Chondrocyte (in vitro differentiated cells): ENCODE measurements around the gene PTK6. TPM values are rescaled to one million over a fixed set of nuclear protein-coding genes. Genes with fewer than 3 reads are reported as not detected.

ENCODE experiments used
- DNase-seq: peaks from one replicate; pipeline ENCODE4 v3.0.0; 2021; ENCODE audit warnings: mixed read lengths, low spot score
- H3K27ac Mint-ChIP-seq: one replicate; pipeline ENCODE4 v1.8.0; 2021; ENCODE audit warnings: mild to moderate bottlenecking, moderate library complexity, mixed read lengths; ENCODE audit not compliant: unreplicated experiment
- H3K27me3 Mint-ChIP-seq: 2 replicates; pipeline ENCODE4 v1.8.0; 2021; ENCODE audit warnings: low read depth, mixed read lengths
- H3K36me3 Mint-ChIP-seq: 2 replicates; pipeline ENCODE4 v1.8.0; 2021; ENCODE audit warnings: low read depth, mixed read lengths
- H3K4me1 Mint-ChIP-seq: 2 replicates; pipeline ENCODE4 v1.8.0; 2021; ENCODE audit warnings: low read depth, mild to moderate bottlenecking, mixed read lengths
- H3K4me3 Mint-ChIP-seq: one replicate; pipeline ENCODE4 v1.8.0; 2021; ENCODE audit warnings: mild to moderate bottlenecking, moderate library complexity, mixed read lengths; ENCODE audit not compliant: unreplicated experiment
- H3K9me3 Mint-ChIP-seq: 2 replicates; pipeline ENCODE4 v1.8.0; 2021; ENCODE audit warnings: low read depth, mixed read lengths
- CTCF ChIP-seq: fragments of 200-600 bp; sonication (generic); IDR thresholded peaks from 2 replicates; pipeline ENCODE4 v1.5.0; 2021; ENCODE audit warnings: antibody characterized with exemption, mild to moderate bottlenecking, moderate library complexity
- total RNA-seq: library from RNA; stranded (reverse); gene quantifications from 3 replicates; pipeline ENCODE4 v1.2.1, GENCODE V29; 2021

The PTK6 gene
- total RNA-seq, 1 donor from 2014 or later: not detected

- no peak overlapping the region for H3K27ac Mint-ChIP-seq
- H3K36me3 Mint-ChIP-seq: no peaks in the 10 kb centered on the region
- TF ChIP-seq CTCF: no peak
- H3K4me3 Mint-ChIP-seq: no peak overlapping the region
- no peak for DNase-seq
- H3K9me3 Mint-ChIP-seq: peaks cover 7% of the 10 kb centered on the region
- no peaks in the 10 kb centered on the region for H3K4me1 Mint-ChIP-seq
- H3K27me3 Mint-ChIP-seq: peaks cover 6% of the 10 kb centered on the region
Measured at GRCh38 chr20:63490416-63490815, 46.8 kb downstream of the PTK6 start.

- H3K36me3 Mint-ChIP-seq: no peaks in the 10 kb centered on the region
- H3K4me3 Mint-ChIP-seq: no peak overlapping the region
- no peak overlapping the region for H3K27ac Mint-ChIP-seq
- no peak for DNase-seq
- H3K9me3 Mint-ChIP-seq: peaks cover 7% of the 10 kb centered on the region
- peaks cover 10% of the 10 kb centered on the region for H3K27me3 Mint-ChIP-seq
- no peak for TF ChIP-seq CTCF
- no peaks in the 10 kb centered on the region for H3K4me1 Mint-ChIP-seq
Measured at GRCh38 chr20:63488315-63489251, 48.6 kb downstream of the PTK6 start.

GRCh38 chr20:63487781-63488241, 49.4 kb downstream of the PTK6 start:
- H3K4me3 Mint-ChIP-seq: no peak overlapping the region
- TF ChIP-seq CTCF: no peak
- no peak for DNase-seq
- H3K27ac Mint-ChIP-seq: no peak overlapping the region
- peaks cover 4% of the 10 kb centered on the region for H3K4me1 Mint-ChIP-seq
- no peaks in the 10 kb centered on the region for H3K36me3 Mint-ChIP-seq
- H3K9me3 Mint-ChIP-seq: peaks cover 7% of the 10 kb centered on the region
- H3K27me3 Mint-ChIP-seq: peaks cover 12% of the 10 kb centered on the region

GRCh38 chr20:63487116-63487764, 49.9 kb downstream of the PTK6 start:
- H3K4me3 Mint-ChIP-seq: no peak overlapping the region
- peaks cover 13% of the 10 kb centered on the region for H3K27me3 Mint-ChIP-seq
- TF ChIP-seq CTCF: no peak
- peaks cover 5% of the 10 kb centered on the region for H3K9me3 Mint-ChIP-seq
- H3K36me3 Mint-ChIP-seq: no peaks in the 10 kb centered on the region
- no peak overlapping the region for H3K27ac Mint-ChIP-seq
- no peak for DNase-seq
- peaks cover 6% of the 10 kb centered on the region for H3K4me1 Mint-ChIP-seq

- Mint-ChIP-seq H3K27ac (no peak overlapping the region), H3K4me1 (peaks cover 6% of the 10 kb centered on the region), H3K4me3 (no peak overlapping the region), H3K27me3 (peaks cover 15% of the 10 kb centered on the region), H3K9me3 (peaks cover 3% of the 10 kb centered on the region), H3K36me3 (no peaks in the 10 kb centered on the region)
- no peak for TF ChIP-seq CTCF
- no peak for DNase-seq
Measured at GRCh38 chr20:63486300-63486855, 50.8 kb downstream of the PTK6 start.
